WERI-Rb-1 (cell line): ENCODE measurements around the gene COL15A1.

Experiments used
- DNase-seq: peaks from one replicate; pipeline ENCODE4 v3.0.0-alpha.2; 2020
- H3K27ac ChIP-seq: fragments of 250-450 bp; sonication (Bioruptor Pico); 2 replicates; pipeline ENCODE4 v1.5.1; 2020; ENCODE audit warnings: mild to moderate bottlenecking, moderate library complexity
- H3K27me3 ChIP-seq: fragments of 250-450 bp; sonication (Bioruptor Pico); 2 replicates; pipeline ENCODE4 v1.5.1; 2021; ENCODE audit warnings: mild to moderate bottlenecking, low read depth, moderate library complexity; ENCODE audit not compliant: insufficient read depth, severe bottlenecking
- H3K36me3 ChIP-seq: fragments of 250-450 bp; sonication (Bioruptor Pico); 2 replicates; pipeline ENCODE4 v1.5.1; 2020; ENCODE audit warnings: mild to moderate bottlenecking, moderate library complexity
- H3K4me3 ChIP-seq: 2 replicates; pipeline ENCODE4 v1.5.1; 2011; ENCODE audit warnings: low read depth, mild to moderate bottlenecking, control low read depth, low read length
- H3K9me3 ChIP-seq: fragments of 250-450 bp; sonication (Bioruptor Pico); 2 replicates; pipeline ENCODE4 v1.5.1; 2021; ENCODE audit warnings: mild to moderate bottlenecking, moderate library complexity; ENCODE audit not compliant: severe bottlenecking
- CTCF ChIP-seq: IDR thresholded peaks from 2 replicates; pipeline ENCODE4 v1.5.1; 2011; ENCODE audit warnings: low read depth, mild to moderate bottlenecking, control low read depth, inconsistent platforms, low read length

The COL15A1 gene

GRCh38 chr9:98993570-98993945 lies 49.9 kb downstream of the COL15A1 start:
- H3K9me3 ChIP-seq = peaks cover 15% of the 10 kb centered on the region
- H3K27ac ChIP-seq = no peak overlapping the region
- no peak for DNase-seq
- no peak for TF ChIP-seq CTCF
- H3K4me3 ChIP-seq = no peak overlapping the region
- no peaks in the 10 kb centered on the region for H3K36me3 ChIP-seq
- no peaks in the 10 kb centered on the region for H3K27me3 ChIP-seq

- H3K27me3 ChIP-seq = no peaks in the 10 kb centered on the region
These were observed 50.7 kb downstream of the COL15A1 start for GRCh38 chr9:98994172-98995058.

GRCh38 chr9:98995059-98995671 lies 51.5 kb downstream of the COL15A1 start:
- DNase-seq = no peak
- peaks cover 15% of the 10 kb centered on the region for H3K9me3 ChIP-seq
- H3K27ac ChIP-seq = no peak overlapping the region
- no peaks in the 10 kb centered on the region for H3K36me3 ChIP-seq
- H3K27me3 ChIP-seq = no peaks in the 10 kb centered on the region
- TF ChIP-seq CTCF = no peak
- H3K4me3 ChIP-seq = no peak overlapping the region

More at GRCh38 chr9:98994172-98995058, 50.7 kb downstream of the COL15A1 start:
- peaks cover 15% of the 10 kb centered on the region for H3K9me3 ChIP-seq
- no peak overlapping the region for H3K27ac ChIP-seq
- no peak for TF ChIP-seq CTCF
- no peaks in the 10 kb centered on the region for H3K36me3 ChIP-seq
- no peak overlapping the region for H3K4me3 ChIP-seq
- DNase-seq = no peak

GRCh38 chr9:98995971-98996504 lies 52.3 kb downstream of the COL15A1 start:
- Histone ChIP-seq H3K36me3 (no peaks in the 10 kb centered on the region), H3K27ac (no peak overlapping the region), H3K4me3 (no peak overlapping the region), H3K9me3 (peaks cover 13% of the 10 kb centered on the region), H3K27me3 (no peaks in the 10 kb centered on the region)
- TF ChIP-seq CTCF = no peak
- no peak for DNase-seq

GRCh38 chr9:98997604-98998003 lies 53.9 kb downstream of the COL15A1 start:
- TF ChIP-seq CTCF = no peak
- no peak for DNase-seq
- no peaks in the 10 kb centered on the region for H3K27me3 ChIP-seq
- no peak overlapping the region for H3K27ac ChIP-seq
- no peak overlapping the region for H3K4me3 ChIP-seq
- H3K36me3 ChIP-seq = no peaks in the 10 kb centered on the region
- peaks cover 1% of the 10 kb centered on the region for H3K9me3 ChIP-seq
